Suprapubic skin (tissue), 4 donors: ENCODE measurements around the gene KLF16.

Source experiments
- EP300 ChIP-seq: sonication (generic); formaldehyde crosslinking; IDR thresholded peaks from one replicate; pipeline ENCODE4 v1.6.1; 2017; ENCODE audit warnings: antibody characterized with exemption
- POLR2A ChIP-seq, 2 donors: fragments of 450-650 bp; IDR thresholded peaks; one replicate each; pipeline ENCODE4 v1.6.1; 2017; ENCODE audit warnings: antibody characterized with exemption in 2 of 2, mild to moderate bottlenecking in 2 of 2, moderate library complexity in 2 of 2
- POLR2AphosphoS5 ChIP-seq, 3 donors: sonication (generic); formaldehyde crosslinking; IDR thresholded peaks; one replicate each; pipeline ENCODE4 v1.6.1; 2017; ENCODE audit warnings: antibody characterized with exemption in 3 of 3
- TF ChIP-seq, protein P1 (sequence below), 2 donors: fragments of 200-600 bp in 1 of 2; fragments of 450-650 bp in 1 of 2; sonication (generic) in 1 of 2; IDR thresholded peaks; one replicate each; pipeline ENCODE4 v1.5.1; 2016 to 2019; ENCODE audit warnings: antibody characterized with exemption in 2 of 2, mild to moderate bottlenecking in 1 of 2, moderate library complexity in 1 of 2

DNA sequence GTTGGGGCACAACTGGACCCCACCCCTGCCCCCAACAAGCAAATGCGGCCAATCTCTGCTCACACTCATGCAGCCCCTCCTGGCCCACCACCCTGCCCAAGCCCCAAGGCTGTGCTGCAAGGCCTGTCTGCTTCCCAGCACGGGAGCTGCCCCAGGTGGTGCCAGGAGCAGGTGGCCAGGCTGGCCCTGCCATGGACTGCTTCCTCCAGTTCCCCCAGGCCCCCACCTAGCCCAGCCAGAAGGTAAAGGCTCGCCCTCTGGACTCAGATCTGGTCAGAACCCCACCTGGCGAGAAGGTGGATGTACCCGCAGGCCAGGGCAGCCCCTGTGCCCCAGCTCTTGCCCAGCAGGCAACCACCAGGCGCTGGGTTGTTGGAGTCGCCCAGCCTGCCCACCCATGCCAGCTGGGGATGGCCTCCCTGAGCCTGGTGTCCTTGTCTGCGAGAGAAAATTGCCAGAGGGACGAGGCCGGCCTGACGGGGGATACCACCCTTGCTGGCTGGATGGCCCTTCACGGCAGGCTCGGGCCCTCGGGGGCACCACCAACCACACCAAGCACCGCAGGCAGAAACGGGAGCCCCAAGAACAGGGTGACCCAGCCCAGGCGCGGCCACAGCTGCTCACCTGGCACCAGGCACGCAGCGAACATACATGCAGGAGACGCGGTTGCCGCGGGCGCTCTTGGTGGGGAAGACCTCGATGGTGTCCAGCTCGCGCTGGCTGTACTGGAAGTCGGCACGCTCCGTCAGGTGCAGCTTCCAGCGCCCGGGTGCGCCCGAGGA lies 17.4 kb upstream of the KLF16 start:
- TF ChIP-seq, protein P1, sequence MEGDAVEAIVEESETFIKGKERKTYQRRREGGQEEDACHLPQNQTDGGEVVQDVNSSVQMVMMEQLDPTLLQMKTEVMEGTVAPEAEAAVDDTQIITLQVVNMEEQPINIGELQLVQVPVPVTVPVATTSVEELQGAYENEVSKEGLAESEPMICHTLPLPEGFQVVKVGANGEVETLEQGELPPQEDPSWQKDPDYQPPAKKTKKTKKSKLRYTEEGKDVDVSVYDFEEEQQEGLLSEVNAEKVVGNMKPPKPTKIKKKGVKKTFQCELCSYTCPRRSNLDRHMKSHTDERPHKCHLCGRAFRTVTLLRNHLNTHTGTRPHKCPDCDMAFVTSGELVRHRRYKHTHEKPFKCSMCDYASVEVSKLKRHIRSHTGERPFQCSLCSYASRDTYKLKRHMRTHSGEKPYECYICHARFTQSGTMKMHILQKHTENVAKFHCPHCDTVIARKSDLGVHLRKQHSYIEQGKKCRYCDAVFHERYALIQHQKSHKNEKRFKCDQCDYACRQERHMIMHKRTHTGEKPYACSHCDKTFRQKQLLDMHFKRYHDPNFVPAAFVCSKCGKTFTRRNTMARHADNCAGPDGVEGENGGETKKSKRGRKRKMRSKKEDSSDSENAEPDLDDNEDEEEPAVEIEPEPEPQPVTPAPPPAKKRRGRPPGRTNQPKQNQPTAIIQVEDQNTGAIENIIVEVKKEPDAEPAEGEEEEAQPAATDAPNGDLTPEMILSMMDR (IDR thresholded peaks at IDR 0.05), result no peak
- no peak for TF ChIP-seq EP300
- TF ChIP-seq POLR2AphosphoS5 (IDR thresholded peaks at IDR 0.05), result no peak
- no peak for TF ChIP-seq POLR2A (IDR thresholded peaks at IDR 0.05)
